GM21786 (cell line): ENCODE measurements around the gene PLA2G4D.

Experiments used
- ATAC-seq: cut with Tn5 transposase; IDR thresholded peaks from one replicate; pipeline ENCODE4 v1.9.1; 2021; ENCODE audit not compliant: unreplicated experiment

PLA2G4D gene

GRCh38 chr15:42032376-42033213, 61.8 kb downstream of the PLA2G4D start:
- ATAC-seq: no peak

DNA sequence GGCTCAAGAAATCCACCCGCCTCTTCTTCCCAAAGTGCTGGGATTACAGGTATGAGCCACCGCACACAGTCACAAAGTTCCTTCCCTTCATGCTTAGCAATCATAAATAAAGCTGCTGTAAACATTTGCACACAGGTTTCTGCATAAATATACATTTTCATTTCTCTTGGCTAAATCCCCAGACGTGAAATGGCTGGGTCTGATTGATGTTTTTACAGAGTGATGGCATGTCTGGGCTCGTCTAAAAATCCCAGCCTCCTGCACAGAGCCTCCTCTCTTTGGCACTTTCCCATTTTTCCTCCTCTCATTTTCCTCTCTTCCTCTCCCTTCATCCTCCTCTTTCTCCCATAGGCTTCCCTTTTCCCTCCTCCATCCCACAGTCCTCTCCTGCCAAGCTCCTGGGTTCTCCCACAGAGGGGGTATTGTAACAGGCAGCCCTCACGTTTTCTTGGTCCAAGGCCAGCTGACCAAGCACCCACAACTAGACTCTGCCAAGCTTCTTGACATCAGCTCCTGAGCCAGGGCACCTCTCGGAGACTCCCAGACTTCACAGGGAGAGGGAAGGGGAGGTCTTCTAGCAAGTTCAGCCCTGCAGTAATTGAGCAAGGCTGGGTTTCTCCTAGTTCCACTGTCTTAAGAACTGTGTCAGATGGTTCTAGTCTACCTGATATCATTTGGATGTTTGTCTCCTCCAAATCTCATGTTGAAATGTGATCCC, 63.0 kb downstream of the PLA2G4D start:
- no peak for ATAC-seq

DNA sequence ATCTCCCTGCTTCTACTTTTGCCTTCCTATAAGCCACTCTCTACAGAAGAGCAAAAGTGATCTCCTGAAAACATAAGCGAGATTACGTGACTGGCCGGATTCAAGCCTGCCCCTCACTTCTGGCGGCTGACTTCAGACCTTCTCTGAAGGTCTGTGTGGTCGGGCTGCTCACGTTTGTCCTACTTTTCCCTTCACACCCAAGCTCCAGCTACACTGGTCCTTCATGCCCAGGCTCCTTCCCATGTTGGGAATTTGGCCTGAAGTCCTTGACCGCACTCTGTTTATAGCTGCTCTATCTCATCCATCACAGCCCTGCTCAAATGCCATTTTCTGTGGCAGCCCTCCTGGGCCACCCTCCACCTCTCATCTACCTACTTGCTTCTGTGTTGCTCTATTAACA, 66.8 kb downstream of the PLA2G4D start:
- no peak for ATAC-seq

- no peak for ATAC-seq
These were observed 70.1 kb downstream of the PLA2G4D start for GRCh38 chr15:42024303-42024702.

- ATAC-seq: no peak
These were observed 72.8 kb downstream of the PLA2G4D start for GRCh38 chr15:42021593-42021992.

DNA sequence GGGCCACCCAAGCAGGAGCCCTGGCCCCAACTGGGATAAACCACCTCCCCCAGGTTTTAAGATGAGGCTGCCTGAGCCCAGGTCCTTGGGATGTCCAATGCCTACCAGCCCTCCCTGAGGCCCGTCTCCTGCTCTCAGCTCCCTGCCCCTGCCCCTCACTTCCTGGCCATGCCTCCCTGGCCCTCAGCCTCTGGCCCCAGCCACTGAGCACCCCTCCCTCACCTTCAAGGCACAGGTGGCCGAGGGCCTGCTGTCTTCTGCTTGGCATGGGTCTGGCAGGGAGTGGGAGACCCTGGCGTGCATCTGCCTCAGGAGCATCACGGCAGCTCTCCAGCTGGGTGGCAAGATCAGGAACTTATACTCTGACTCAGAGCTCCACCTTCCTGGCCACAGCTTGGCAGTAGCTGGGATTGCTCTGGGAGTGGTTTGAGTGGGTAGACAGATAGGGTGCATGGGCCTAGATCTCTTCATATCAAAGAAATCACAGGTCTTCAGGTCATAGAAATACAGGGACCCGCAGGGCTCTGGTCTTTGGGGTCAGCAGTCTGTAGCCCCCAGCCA, 73.6 kb downstream of the PLA2G4D start, which contains the start of gene PLA2G4E:
Gene PLA2G4E, minus strand, starts transcription at position 330 of the 561 bp plus-strand sequence. Its CDS starts 12 bp downstream, at position 318.
- ATAC-seq: no peak

DNA sequence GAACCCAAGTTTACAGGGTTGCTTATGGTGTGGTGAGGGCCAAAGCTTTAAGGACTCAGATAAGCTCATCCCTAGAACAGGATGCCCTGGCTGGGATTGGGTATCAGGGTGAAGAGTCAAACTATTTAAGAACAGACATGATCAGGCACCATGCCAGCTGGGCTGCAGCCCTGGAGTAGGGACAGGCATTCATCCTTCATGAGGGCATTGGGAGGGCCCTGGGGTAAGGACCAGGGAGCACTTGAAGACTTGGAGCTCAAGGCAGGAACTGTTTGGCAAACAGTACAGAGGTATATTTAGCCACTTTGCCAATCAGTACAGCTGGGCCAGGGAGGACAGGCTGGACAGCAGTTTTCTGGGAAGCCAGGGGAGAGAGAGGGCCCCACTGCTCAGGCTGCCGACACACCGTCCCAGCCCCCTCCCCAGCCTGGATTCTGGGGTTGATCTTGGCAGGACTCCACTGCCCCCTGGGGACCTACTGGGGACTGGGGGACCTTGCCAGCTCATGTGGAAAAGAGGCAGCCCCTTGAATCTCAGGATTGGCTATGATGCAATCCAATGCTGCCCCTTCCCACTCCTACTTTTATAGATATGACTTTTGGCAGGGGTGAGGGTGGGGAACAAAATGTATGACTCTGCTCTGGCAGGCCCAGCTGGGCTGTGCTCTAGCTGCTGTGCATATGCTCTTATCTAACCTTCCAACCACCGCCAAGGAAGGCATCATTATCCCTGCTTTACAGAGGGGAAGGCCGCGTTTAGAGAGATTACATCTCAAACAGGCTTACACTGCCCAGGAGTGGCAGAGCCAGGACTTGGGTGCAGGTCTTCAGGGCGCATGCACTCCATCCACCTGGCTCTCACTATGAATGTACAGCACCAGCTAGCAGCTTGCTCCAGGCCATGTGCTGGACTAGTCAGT, 75.8 kb downstream of the PLA2G4D start:
- ATAC-seq: no peak
